SH-SY5Y (cell line): ENCODE data around the gene AIDA.

ENCODE experiments used
- GATA2 ChIP-seq: IDR thresholded peaks from 2 replicates; pipeline ENCODE4 v1.6.1; 2011; ENCODE audit warnings: mild to moderate bottlenecking, low read depth, low read length
- GATA3 ChIP-seq: IDR thresholded peaks from 2 replicates; pipeline ENCODE4 v1.6.1; 2011; ENCODE audit warnings: low read depth, mild to moderate bottlenecking, low read length, moderate library complexity

DNA sequence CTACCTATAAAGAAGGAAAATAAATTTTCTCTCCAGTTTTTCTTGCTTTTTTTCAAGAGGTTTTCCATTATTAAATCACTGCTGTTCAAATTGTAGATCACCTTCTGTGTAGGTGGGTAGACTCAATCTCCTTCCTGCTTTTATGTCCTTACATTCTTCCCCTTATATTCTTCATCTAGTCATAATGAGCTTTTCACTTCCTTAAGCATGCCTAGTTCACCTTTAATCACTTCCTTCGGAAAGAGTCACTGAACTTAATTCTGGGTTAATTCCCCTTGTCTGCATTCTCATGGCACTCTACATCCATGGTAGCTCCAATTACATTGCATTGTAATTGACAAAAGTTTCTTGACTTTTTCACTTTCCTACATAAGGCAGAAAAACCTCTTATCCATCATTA is 18.6 kb upstream of the AIDA start:
- TF ChIP-seq GATA3 (no peak), GATA2 (no peak)
